Measurements from ENCODE around the gene TNFRSF8. TPM values are rescaled to one million over a fixed set of nuclear protein-coding genes. Genes with fewer than 3 reads are reported as not detected.

The TNFRSF8 gene
- total and polyA plus RNA-seq, 7 experiments from 2014 or later: 0.56 to 29.3 (median 4.0) TPM; not detected in 4

DNA sequence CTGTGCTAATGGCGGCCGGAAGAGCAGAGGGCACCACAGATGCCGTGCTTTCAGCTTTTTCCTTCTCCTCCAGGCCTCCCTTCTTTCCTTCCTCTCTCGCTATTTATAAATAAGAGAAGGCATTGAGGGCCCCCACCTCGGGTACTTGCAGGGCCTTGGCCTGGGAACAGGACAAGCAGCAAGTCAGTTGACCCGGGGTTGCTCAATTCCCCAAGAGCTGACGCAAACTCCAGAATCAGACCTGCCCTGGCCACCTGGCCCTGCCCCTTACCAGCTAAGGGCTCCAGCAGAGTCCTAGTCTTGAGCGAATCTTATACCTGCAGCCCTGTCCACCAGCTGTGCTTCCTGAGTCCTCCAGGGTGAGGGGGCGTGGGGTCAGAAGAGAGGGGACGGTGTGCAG is 117.2 kb downstream of the TNFRSF8 start:
- Histone ChIP-seq H3K27ac (ENCODE audit: low read depth, low read length) (peak overlapping the region; percentile 82), H3K4me1 (ENCODE audit: control insufficient read depth in 2 of 2, insufficient read depth in 2 of 2, low read length in 2 of 2) (peaks cover 50 to 67% of the 10 kb centered on the region in 2 donors), H3K4me3 (ENCODE audit: low read length) (no peak overlapping the region), H3K27me3 (ENCODE audit: control insufficient read depth in 2 of 2, insufficient read depth in 2 of 2, low read length in 2 of 2) (no peaks in the 10 kb centered on the region), H3K36me3 (ENCODE audit: control insufficient read depth in 2 of 3, insufficient read depth in 3 of 3, low read length in 3 of 3) (peaks cover 0 to 5% (median 0%) of the 10 kb centered on the region in 3 experiments), H3K9me3 (ENCODE audit: control insufficient read depth in 2 of 3, low read length in 3 of 3) (no peaks in the 10 kb centered on the region)
- Mint-ChIP-seq H3K36me3 (peaks cover 0 to 24% (median 0%) of the 10 kb centered on the region in 5 donors), H3K9me3 (peaks cover 0 to 2% (median 0%) of the 10 kb centered on the region in 11 donors), H3K4me1 (peaks cover 59 to 89% (median 79%) of the 10 kb centered on the region in 7 donors), H3K27ac (peak overlapping the region in 8 of 9 donors; percentile 72 to 100 (median 91)), H3K4me3 (peak overlapping the region in 2 of 10 donors; percentile 85 to 87), H3K27me3 (no peaks in the 10 kb centered on the region)
- intact Hi-C loops (cut with micrococcal nuclease): no loop called here
- ChIA-PET CTCF (interaction anchor here (4.7 kb wide), 1 partner anchor 55 kb away, joined by 36 read pairs; no protein-coding TSS in a partner anchor), POLR2A (interaction anchor here (1.0 to 8.2 kb wide), 6 partner anchors 8 to 159 kb away, joined by 3 to 125 read pairs (median 4); no protein-coding TSS in a partner anchor)
- DNase-seq: no peak
- ATAC-seq: no peak

DNA sequence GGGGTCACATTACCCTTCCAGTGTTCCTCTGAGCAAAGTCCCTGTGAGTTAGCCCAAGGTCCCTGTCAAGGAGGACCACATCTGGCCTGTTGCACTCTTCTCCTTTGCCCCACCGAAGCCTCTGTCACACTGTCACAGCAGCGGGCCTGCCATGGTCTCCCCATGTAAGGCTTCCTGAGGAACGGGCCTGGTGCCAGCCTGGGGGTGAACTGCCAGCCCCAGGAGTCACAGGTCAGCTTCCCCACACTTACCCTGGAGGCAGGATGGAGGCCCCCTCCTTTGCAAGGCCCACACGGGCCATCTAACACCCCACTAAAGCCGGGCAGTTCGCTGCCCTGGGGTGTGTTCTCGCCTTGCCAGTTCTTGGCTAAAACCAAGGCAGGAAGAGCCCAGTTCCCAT is 117.8 kb downstream of the TNFRSF8 start:
- Mint-ChIP-seq H3K9me3 (peaks cover 0 to 2% (median 0%) of the 10 kb centered on the region in 11 donors), H3K27ac (peak overlapping the region; percentile 56 to 97 (median 75)), H3K27me3 (no peaks in the 10 kb centered on the region), H3K4me1 (peaks cover 54 to 89% (median 75%) of the 10 kb centered on the region in 7 donors), H3K4me3 (peak overlapping the region in 2 of 10 donors; percentile 12 to 63), H3K36me3 (peaks cover 0 to 21% (median 0%) of the 10 kb centered on the region in 5 donors)
- Histone ChIP-seq H3K36me3 (ENCODE audit: control insufficient read depth in 2 of 3, insufficient read depth in 3 of 3, low read length in 3 of 3) (peaks cover 0 to 5% (median 0%) of the 10 kb centered on the region in 3 experiments), H3K4me3 (ENCODE audit: low read length) (no peak overlapping the region), H3K9me3 (ENCODE audit: control insufficient read depth in 2 of 3, low read length in 3 of 3) (no peaks in the 10 kb centered on the region), H3K27ac (ENCODE audit: low read depth, low read length) (peak overlapping the region; percentile 82), H3K27me3 (ENCODE audit: control insufficient read depth in 2 of 2, insufficient read depth in 2 of 2, low read length in 2 of 2) (no peaks in the 10 kb centered on the region), H3K4me1 (ENCODE audit: control insufficient read depth in 2 of 2, insufficient read depth in 2 of 2, low read length in 2 of 2) (peaks cover 45 to 67% of the 10 kb centered on the region in 2 donors)
- ChIA-PET POLR2A (interaction anchor here (1.0 to 8.2 kb wide), 3 partner anchors 22 to 160 kb away, joined by 3 to 125 read pairs (median 3); no protein-coding TSS in a partner anchor), CTCF (no interaction called here)
- ATAC-seq (no peak), DNase-seq (no peak)
- intact Hi-C loops (cut with micrococcal nuclease): no loop called here

DNA sequence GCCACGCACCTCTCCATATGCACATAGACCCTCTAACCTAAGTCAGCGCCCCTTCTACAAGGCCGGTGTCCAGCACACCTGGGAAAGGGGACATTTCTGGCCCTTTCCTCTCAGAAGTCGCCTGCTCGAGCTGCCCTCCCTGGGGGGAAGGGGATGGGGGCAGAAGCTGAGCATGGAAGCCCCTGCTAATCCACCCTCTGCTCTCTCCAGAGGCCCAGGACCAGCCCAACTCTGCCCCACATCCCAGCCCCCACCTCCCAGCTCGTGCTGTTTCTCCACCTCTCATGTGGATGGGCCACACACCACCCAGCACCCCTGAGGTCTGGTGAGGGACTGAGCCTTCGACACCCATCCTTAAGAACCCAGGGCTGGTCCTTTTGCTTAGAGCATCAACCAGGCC is 118.5 kb downstream of the TNFRSF8 start:
- Mint-ChIP-seq H3K36me3 (peaks cover 0 to 14% (median 0%) of the 10 kb centered on the region in 5 donors), H3K4me3 (no peak overlapping the region), H3K9me3 (peaks cover 0 to 1% (median 0%) of the 10 kb centered on the region in 11 donors), H3K27ac (peak overlapping the region; percentile 45 to 92 (median 65)), H3K4me1 (peaks cover 49 to 89% (median 72%) of the 10 kb centered on the region in 7 donors), H3K27me3 (no peaks in the 10 kb centered on the region)
- CTCF ChIA-PET: interaction anchor here (0.6 to 2.3 kb wide), 2 partner anchors 57 to 190 kb away, joined by 3 to 14 read pairs; no protein-coding TSS in a partner anchor
- intact Hi-C loops (cut with micrococcal nuclease): no loop called here
- no peak overlapping the region for H3K27ac ChIP-seq (ENCODE audit: low read depth, low read length)
- H3K27me3 ChIP-seq (ENCODE audit: control insufficient read depth in 2 of 2, insufficient read depth in 2 of 2, low read length in 2 of 2): no peaks in the 10 kb centered on the region
- H3K4me3 ChIP-seq (ENCODE audit: low read length): no peak overlapping the region
- H3K4me1 ChIP-seq (ENCODE audit: control insufficient read depth in 2 of 2, insufficient read depth in 2 of 2, low read length in 2 of 2): peaks cover 39 to 60% of the 10 kb centered on the region in 2 donors
- H3K36me3 ChIP-seq (ENCODE audit: control insufficient read depth in 2 of 3, insufficient read depth in 3 of 3, low read length in 3 of 3): peaks cover 0 to 5% (median 0%) of the 10 kb centered on the region in 3 experiments
- no peaks in the 10 kb centered on the region for H3K9me3 ChIP-seq (ENCODE audit: control insufficient read depth in 2 of 3, low read length in 3 of 3)
- ATAC-seq (no peak), DNase-seq (no peak)
- POLR2A ChIA-PET: no interaction called here

GRCh38 chr1:12182410-12182984 is 119.4 kb downstream of the TNFRSF8 start:
- no peaks in the 10 kb centered on the region for H3K27me3 Mint-ChIP-seq
- no peaks in the 10 kb centered on the region for H3K27me3 ChIP-seq (ENCODE audit: control insufficient read depth in 2 of 2, insufficient read depth in 2 of 2, low read length in 2 of 2)
- H3K9me3 Mint-ChIP-seq: no peaks in the 10 kb centered on the region
- intact Hi-C loops (cut with micrococcal nuclease): no loop called here
- no peak overlapping the region for H3K4me3 Mint-ChIP-seq
- peaks cover 0 to 5% (median 0%) of the 10 kb centered on the region in 3 experiments for H3K36me3 ChIP-seq (ENCODE audit: control insufficient read depth in 2 of 3, insufficient read depth in 3 of 3, low read length in 3 of 3)
- no peak for ATAC-seq
- H3K4me1 ChIP-seq (ENCODE audit: control insufficient read depth in 2 of 2, insufficient read depth in 2 of 2, low read length in 2 of 2): peaks cover 29 to 52% of the 10 kb centered on the region in 2 donors
- H3K9me3 ChIP-seq (ENCODE audit: control insufficient read depth in 2 of 3, low read length in 3 of 3): no peaks in the 10 kb centered on the region
- DNase-seq: no peak
- peak overlapping the region; percentile 29 to 92 (median 67) for H3K27ac Mint-ChIP-seq
- H3K36me3 Mint-ChIP-seq: peaks cover 0 to 12% (median 0%) of the 10 kb centered on the region in 5 donors
- H3K27ac ChIP-seq (ENCODE audit: low read depth, low read length): peak overlapping the region; percentile 10
- ChIA-PET CTCF (interaction anchor here (0.6 to 2.3 kb wide), 5 partner anchors 28 to 191 kb away, joined by 3 to 14 read pairs (median 3); no protein-coding TSS in a partner anchor), POLR2A (interaction anchor here (0.7 to 2.2 kb wide), 7 partner anchors 14 to 217 kb away, joined by 3 to 9 read pairs (median 6); no protein-coding TSS in a partner anchor)
- no peak overlapping the region for H3K4me3 ChIP-seq (ENCODE audit: low read length)
- peaks cover 48 to 88% (median 67%) of the 10 kb centered on the region in 7 donors for H3K4me1 Mint-ChIP-seq

- POLR2A ChIA-PET: interaction anchor here (0.7 to 2.2 kb wide), 8 partner anchors 15 to 216 kb away, joined by 3 to 9 read pairs (median 6); no protein-coding TSS in a partner anchor
- intact Hi-C loops (cut with micrococcal nuclease): no loop called here
- Mint-ChIP-seq H3K27ac (peak overlapping the region in 6 of 9 donors; percentile 0 to 92 (median 64)), H3K4me1 (peaks cover 47 to 88% (median 63%) of the 10 kb centered on the region in 7 donors), H3K9me3 (no peaks in the 10 kb centered on the region), H3K36me3 (peaks cover 0 to 10% (median 0%) of the 10 kb centered on the region in 5 donors), H3K27me3 (no peaks in the 10 kb centered on the region), H3K4me3 (no peak overlapping the region)
- peaks cover 23 to 53% of the 10 kb centered on the region in 2 donors for H3K4me1 ChIP-seq (ENCODE audit: control insufficient read depth in 2 of 2, insufficient read depth in 2 of 2, low read length in 2 of 2)
- peak overlapping the region; percentile 10 for H3K27ac ChIP-seq (ENCODE audit: low read depth, low read length)
- no peaks in the 10 kb centered on the region for H3K9me3 ChIP-seq (ENCODE audit: control insufficient read depth in 2 of 3, low read length in 3 of 3)
- no peak overlapping the region for H3K4me3 ChIP-seq (ENCODE audit: low read length)
- no peak for DNase-seq
- CTCF ChIA-PET: interaction anchor here (0.5 to 2.3 kb wide), 5 partner anchors 14 to 59 kb away, joined by 3 to 14 read pairs (median 3); no protein-coding TSS in a partner anchor
- H3K36me3 ChIP-seq (ENCODE audit: control insufficient read depth in 2 of 3, insufficient read depth in 3 of 3, low read length in 3 of 3): peaks cover 0 to 5% (median 4%) of the 10 kb centered on the region in 3 experiments
- H3K27me3 ChIP-seq (ENCODE audit: control insufficient read depth in 2 of 2, insufficient read depth in 2 of 2, low read length in 2 of 2): no peaks in the 10 kb centered on the region
- ATAC-seq: no peak
Measured at GRCh38 chr1:12183095-12183794, 120.1 kb downstream of the TNFRSF8 start.

GRCh38 chr1:12184008-12184681 is 121.0 kb downstream of the TNFRSF8 start:
- H3K36me3 ChIP-seq (ENCODE audit: control insufficient read depth in 2 of 3, insufficient read depth in 3 of 3, low read length in 3 of 3): peaks cover 0 to 13% (median 5%) of the 10 kb centered on the region in 3 experiments
- peaks cover 14 to 44% of the 10 kb centered on the region in 2 donors for H3K4me1 ChIP-seq (ENCODE audit: control insufficient read depth in 2 of 2, insufficient read depth in 2 of 2, low read length in 2 of 2)
- no peaks in the 10 kb centered on the region for H3K27me3 ChIP-seq (ENCODE audit: control insufficient read depth in 2 of 2, insufficient read depth in 2 of 2, low read length in 2 of 2)
- ChIA-PET POLR2A (interaction anchor here (0.5 to 2.2 kb wide), 6 partner anchors 9 to 275 kb away, joined by 3 to 8 read pairs (median 6); no protein-coding TSS in a partner anchor), CTCF (interaction anchor here (0.5 to 2.3 kb wide), 3 partner anchors 45 to 60 kb away, joined by 3 to 14 read pairs (median 3); no protein-coding TSS in a partner anchor)
- Mint-ChIP-seq H3K36me3 (peaks cover 0 to 13% (median 0%) of the 10 kb centered on the region in 5 donors), H3K27ac (peak overlapping the region in 6 of 9 donors; percentile 27 to 74 (median 56)), H3K4me3 (no peak overlapping the region), H3K4me1 (peaks cover 40 to 85% (median 56%) of the 10 kb centered on the region in 7 donors), H3K27me3 (no peaks in the 10 kb centered on the region), H3K9me3 (no peaks in the 10 kb centered on the region)
- intact Hi-C loops (cut with micrococcal nuclease): no loop called here
- DNase-seq (no peak), ATAC-seq (peak; percentile 78)
- no peak overlapping the region for H3K27ac ChIP-seq (ENCODE audit: low read depth, low read length)
- H3K9me3 ChIP-seq (ENCODE audit: control insufficient read depth in 2 of 3, low read length in 3 of 3): no peaks in the 10 kb centered on the region
- no peak overlapping the region for H3K4me3 ChIP-seq (ENCODE audit: low read length)

Measured in naive thymus-derived CD4-positive, alpha-beta T cell (primary cell).